GM08714 (cell line): ENCODE data around the gene HSPA2.
A peak's percentile ranks its signal among the peaks of the same experiment; 100 is the strongest.
"Not testable (repeated sequence)": the region's sequence is repeated elsewhere in the genome, so short reads cannot be mapped to it uniquely, and the experiment has no call there.

Source experiments
- H3K4me3 ChIP-seq: fragments of 200-500 bp; sonication (Bioruptor generic); 2 replicates; pipeline ENCODE4 v1.5.1; 2014; ENCODE audit warnings: mild to moderate bottlenecking, low read length, inconsistent platforms
- ZNF274 ChIP-seq: IDR thresholded peaks from 2 replicates; pipeline ENCODE4 v1.6.1; 2012; ENCODE audit warnings: mild to moderate bottlenecking, low read depth, low read length

Gene HSPA2

DNA sequence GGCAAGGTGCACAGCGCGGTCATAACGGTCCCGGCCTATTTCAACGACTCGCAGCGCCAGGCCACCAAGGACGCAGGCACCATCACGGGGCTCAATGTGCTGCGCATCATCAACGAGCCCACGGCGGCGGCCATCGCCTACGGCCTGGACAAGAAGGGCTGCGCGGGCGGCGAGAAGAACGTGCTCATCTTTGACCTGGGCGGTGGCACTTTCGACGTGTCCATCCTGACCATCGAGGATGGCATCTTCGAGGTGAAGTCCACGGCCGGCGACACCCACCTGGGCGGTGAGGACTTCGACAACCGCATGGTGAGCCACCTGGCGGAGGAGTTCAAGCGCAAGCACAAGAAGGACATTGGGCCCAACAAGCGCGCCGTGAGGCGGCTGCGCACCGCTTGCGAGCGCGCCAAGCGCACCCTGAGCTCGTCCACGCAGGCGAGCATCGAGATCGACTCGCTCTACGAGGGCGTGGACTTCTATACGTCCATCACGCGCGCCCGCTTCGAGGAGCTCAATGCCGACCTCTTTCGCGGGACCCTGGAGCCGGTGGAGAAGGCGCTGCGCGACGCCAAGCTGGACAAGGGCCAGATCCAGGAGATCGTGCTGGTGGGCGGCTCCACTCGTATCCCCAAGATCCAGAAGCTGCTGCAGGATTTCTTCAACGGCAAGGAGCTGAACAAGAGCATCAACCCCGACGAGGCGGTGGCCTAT is 875 bp downstream of the HSPA2 start:
- no peak for TF ChIP-seq ZNF274

DNA sequence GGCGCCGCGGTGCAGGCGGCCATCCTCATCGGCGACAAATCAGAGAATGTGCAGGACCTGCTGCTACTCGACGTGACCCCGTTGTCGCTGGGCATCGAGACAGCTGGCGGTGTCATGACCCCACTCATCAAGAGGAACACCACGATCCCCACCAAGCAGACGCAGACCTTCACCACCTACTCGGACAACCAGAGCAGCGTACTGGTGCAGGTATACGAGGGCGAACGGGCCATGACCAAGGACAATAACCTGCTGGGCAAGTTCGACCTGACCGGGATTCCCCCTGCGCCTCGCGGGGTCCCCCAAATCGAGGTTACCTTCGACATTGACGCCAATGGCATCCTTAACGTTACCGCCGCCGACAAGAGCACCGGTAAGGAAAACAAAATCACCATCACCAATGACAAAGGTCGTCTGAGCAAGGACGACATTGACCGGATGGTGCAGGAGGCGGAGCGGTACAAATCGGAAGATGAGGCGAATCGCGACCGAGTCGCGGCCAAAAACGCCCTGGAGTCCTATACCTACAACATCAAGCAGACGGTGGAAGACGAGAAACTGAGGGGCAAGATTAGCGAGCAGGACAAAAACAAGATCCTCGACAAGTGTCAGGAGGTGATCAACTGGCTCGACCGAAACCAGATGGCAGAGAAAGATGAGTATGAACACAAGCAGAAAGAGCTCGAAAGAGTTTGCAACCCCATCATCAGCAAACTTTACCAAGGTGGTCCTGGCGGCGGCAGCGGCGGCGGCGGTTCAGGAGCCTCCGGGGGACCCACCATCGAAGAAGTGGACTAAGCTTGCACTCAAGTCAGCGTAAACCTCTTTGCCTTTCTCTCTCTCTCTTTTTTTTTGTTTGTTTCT is 1.7 kb downstream of the HSPA2 start:
- H3K4me3 ChIP-seq, result peak overlapping the region; percentile 25
- TF ChIP-seq ZNF274, result no peak

More for the DNA sequence above, 875 bp downstream of the HSPA2 start:
- H3K4me3 ChIP-seq, result no peak overlapping the region; the same call in 1 of the 2 replicates

DNA sequence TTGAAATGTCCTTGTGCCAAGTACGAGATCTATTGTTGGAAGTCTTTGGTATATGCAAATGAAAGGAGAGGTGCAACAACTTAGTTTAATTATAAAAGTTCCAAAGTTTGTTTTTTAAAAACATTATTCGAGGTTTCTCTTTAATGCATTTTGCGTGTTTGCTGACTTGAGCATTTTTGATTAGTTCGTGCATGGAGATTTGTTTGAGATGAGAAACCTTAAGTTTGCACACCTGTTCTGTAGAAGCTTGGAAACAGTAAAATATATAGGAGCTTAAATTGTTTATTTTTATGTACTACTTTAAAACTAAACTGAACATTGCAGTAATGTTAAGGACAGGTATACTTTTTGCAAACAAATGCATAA is 2.3 kb downstream of the HSPA2 start:
- TF ChIP-seq ZNF274, result no peak
- peak overlapping the region; percentile 25; the same call in 1 of the 2 replicates for H3K4me3 ChIP-seq

DNA sequence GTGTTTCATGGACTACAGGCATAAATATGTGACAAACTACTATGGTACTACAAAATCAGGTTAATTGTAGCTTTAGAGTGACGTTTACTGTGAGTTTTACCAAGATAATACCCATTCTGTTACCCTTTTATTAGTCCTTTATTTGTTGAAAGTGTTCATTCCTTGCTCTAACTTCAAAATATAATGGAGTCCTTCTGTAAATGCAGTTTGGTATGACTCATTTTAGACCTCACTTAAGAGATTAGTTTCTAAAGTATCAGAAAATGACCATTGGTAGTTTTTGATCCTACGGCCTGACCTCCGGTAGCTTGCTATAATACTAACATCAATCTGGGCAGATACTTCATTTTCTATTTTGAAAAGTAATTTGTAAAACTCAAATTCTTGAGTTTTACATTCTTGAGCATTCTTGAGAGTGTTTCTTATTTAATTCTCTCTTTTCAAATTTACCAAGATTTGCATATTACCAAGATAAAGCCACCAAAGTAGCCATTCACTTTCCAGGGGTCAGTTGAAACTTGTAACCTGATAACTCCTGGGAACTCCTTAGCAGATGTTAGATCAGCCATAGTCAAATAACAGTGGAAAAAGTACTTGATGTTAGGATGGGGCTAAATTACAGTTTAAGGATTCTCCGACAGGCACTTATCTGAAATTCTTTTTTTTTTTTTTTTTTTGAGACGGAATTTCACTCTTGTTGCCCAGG is 4.2 kb downstream of the HSPA2 start:
- H3K4me3 ChIP-seq, result no peak overlapping the region
- TF ChIP-seq ZNF274, result no peak

DNA sequence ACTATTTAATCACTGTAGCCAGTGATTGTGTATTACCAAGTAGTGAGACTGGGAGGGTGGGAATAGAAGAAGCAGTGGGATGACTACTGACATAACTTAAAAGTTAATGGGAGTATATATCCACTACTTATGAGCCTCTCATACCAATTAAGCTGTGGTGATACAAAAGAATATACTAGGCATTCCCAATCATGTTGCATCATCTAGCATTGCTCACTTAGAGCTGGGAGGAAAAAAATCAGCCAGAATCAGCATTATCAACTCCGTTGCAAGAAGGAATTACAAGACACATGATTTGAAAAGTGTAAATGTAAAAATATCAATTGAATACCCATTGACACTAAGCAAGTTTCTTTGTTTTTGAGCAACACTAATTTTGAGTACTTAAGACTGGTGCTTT is 8.5 kb downstream of the HSPA2 start:
- H3K4me3 ChIP-seq, result no peak overlapping the region
- TF ChIP-seq ZNF274, result no peak

DNA sequence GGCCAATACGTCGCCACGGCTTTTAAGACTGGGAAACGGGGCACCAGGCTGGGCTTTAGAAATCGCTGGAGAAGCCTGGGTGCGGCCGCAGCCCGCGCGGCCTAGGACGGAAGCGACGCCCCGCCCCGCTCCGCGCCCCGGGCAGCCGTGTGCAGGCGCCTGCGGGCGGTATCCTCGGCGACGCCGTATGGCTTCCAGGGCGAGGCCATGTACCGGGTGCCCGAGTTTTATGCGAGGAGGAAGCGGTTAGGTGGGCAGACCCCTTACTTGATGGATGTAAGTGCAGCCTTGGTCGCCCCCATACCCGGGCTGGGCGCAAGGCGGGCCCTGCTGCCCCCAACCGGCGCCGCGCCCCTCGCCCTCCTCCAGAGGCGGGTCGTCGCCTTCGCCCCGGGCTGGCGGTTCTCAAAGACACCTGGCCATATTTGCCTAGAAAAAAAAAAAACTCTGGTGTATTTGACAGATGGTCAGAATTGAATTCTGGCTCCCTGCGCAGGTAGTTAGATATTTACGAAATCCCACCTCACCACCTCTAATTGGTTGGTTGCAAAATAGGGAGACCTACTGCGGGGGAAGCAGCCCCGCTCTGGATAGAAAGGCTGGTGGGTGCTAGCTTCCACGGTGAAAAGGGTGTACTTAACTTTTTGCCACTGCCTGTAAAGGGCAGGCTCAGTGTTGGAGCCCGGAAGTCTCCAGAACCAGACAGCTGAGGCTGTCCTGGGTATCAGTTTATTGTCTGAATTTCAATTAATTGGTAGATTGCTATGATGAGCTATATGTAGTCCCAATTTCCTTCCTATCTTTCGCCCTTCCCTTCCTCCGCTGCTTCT is 9.5 kb downstream of the HSPA2 start, which contains the start of gene PPP1R36:
Gene PPP1R36, plus strand, starts transcription at position 171 of the 830 bp plus-strand sequence. Its CDS starts 37 bp downstream, at position 208.
- TF ChIP-seq ZNF274, result no peak
- no peak within 1 kb of the TSS; the same call in 1 of the 2 replicates for H3K4me3 ChIP-seq

DNA sequence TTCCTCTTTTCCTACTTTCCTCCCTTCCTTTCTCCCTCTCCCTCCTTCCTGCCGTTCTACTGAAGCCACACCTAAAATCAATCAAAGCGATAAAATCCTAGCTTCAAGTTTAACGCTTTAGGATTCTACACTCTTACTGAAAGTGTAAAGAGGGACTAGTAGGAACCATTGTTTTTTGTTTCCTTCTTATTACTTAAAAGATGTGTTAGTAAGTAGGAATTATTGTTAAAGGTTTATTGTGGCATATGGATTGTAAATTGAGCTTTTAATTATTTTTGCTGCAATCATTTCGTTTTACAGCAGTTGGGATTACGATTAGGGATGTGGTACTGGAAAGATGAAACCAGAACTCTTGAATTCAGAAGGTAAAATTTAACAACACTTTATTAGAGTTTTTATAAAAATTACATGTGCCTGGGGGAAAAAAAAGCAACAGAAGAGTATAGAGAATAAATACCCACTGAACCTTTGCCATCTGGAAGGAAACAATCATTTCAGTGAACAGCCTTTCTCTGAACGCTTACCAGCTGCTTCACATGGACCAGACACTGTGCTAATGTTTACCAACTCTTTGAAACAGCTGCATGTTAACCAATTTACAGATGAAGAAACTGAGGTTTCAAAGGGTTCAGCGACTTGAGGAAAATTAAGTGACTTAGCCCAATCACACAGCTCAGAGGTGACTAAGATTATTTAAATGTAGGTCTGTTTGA is 10.2 kb downstream of the HSPA2 start:
- TF ChIP-seq ZNF274, result no peak
- no peak overlapping the region for H3K4me3 ChIP-seq

DNA sequence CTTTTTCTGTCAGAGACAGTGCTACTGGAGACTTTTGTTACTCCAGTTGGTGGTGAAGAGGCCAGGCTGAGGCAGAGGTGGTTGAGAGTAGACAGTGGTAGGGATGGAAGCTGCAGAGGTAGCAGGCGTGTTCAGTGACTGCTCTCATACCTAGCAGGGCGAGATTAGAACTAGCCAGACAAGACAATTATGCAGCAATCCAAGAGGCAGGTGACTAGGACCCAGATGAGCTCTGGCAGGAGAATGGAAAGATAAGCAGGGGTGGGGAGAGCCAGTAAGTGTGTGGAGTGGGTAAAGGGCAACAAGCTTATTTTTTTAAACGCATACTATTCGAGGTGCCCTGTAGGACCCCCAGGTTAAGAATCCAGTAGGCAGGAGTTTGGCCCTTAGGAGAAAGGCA is 14.0 kb downstream of the HSPA2 start:
- H3K4me3 ChIP-seq, result no peak overlapping the region
- no peak for TF ChIP-seq ZNF274

DNA sequence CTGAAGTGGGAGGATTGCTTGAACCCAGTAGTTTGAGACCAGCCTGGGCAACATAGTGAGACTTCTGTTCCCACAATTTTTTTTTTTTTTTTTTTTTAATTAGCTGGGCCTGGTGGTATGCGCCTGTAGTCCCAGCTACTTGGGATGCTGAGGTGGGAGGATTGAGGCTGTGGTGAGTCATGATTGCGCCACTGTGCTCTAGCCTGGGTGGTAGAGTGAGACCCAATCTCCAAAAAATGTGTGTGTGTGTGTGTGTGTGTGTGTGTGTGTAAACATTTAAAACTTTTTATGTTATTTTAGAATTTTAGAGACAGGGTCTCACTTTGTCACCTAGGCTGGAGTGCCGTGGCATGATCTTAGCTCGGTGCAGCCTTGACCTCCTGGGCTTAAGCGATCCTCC is 16.0 kb downstream of the HSPA2 start:
- no peak overlapping the region for H3K4me3 ChIP-seq
- no peak for TF ChIP-seq ZNF274

DNA sequence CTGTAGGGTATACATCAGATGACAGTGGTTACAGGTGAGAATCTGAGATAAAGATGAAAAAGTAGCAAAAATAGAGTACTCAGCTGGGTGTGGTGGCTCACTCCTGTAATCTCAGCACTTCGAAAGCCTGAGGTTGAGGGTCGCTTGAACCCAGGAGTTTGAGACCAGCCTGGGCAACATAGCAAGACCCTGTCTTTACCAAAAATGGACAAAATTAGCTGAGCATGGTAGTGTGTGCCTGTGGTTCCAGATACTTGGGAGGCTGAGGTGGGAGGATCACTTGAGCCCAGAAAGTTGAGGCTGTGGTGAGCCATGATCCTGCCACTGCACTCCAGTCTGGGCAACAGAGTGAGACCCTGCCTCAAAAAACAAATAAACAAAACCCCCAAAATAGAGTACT is 17.7 kb downstream of the HSPA2 start:
- H3K4me3 ChIP-seq, result not testable (repeated sequence)

DNA sequence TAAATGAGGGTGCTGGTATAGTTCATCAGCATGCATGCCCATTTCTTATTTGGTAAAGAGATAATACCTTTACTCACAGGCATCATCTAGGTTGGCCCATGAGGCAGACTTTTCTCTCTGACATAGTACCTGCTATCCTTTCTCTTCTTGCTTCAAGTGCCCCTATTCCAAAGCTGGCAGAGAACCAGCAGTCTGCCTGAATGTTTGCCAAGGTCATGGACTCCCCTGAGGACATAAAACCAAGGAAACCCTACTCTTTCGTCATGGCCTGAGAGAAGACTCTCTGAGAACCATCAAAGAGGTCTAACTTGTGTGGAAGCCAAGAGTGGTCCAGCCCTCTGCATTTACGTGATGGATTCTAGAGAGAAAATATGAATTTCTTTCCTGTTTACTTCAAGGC is 21.1 kb downstream of the HSPA2 start:
- TF ChIP-seq ZNF274, result no peak
- no peak overlapping the region for H3K4me3 ChIP-seq

DNA sequence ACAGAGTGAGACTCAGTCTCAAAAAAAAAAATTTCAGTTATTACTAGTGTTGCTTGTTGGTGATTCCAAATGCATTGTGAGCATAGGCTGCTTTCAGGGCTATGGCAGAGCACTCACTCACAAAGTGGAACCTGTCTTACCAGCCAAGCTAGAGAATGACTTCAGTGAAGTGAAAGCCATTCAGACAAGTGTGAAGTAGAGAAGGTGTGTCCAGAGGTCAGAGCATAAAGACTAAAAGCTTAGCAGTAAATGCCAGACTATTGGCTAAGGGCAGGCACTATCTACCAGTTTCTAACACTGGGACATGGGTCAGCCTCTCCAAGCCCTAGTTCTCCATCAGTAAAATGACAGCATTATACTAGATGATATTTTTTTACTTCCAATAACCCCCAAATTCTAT is 21.9 kb downstream of the HSPA2 start:
- H3K4me3 ChIP-seq, result no peak overlapping the region
- TF ChIP-seq ZNF274, result no peak

DNA sequence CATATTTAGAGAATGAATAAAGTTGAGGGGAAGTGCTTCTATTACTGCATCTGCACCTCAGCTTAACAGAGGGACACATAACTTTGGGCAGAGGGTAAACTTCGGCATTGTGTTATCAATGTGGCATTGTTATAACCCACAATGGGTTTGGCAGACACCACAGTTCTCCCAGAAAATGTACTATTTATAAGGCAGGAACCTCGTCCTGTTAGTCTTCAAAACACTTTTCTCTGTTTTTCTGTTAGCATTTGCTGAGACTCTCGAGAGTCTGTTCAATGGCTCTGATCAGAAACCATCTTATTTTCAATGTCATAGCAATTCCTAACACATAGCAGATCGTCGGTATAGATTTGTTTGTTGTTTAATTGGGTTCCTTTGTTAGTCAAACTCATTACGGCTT is 23.2 kb downstream of the HSPA2 start:
- no peak for TF ChIP-seq ZNF274
- H3K4me3 ChIP-seq, result no peak overlapping the region
